GM23338 (cell line): ENCODE results near the gene TRMT44. TPM values are rescaled to one million over a fixed set of nuclear protein-coding genes. Genes with fewer than 3 reads are reported as not detected.

Source experiments
- ATAC-seq: fragments of 200-7000 bp; cut with Tn5 transposase; 3 replicates; pipeline ENCODE4 v1.9.1; 2020
- DNase-seq: peaks from one replicate; pipeline ENCODE4 v3.0.0-alpha.2; 2015; ENCODE audit warnings: low spot score
- H2AFZ ChIP-seq: fragments of 200-600 bp; sonication (generic); 2 replicates; pipeline ENCODE4 v1.8.0; 2016; ENCODE audit warnings: antibody characterized with exemption, mild to moderate bottlenecking, moderate library complexity
- H3F3A ChIP-seq: fragments of 200-600 bp; sonication (generic); replicated peaks from 2 replicates; pipeline ENCODE4 v1.8.0; 2017; ENCODE audit warnings: antibody characterized with exemption, mixed run types, low read depth
- H3K27ac ChIP-seq: fragments of 200-600 bp; sonication (generic); 2 replicates; pipeline ENCODE4 v1.6.1; 2016; ENCODE audit warnings: low read depth
- H3K27me3 ChIP-seq: fragments of 200-600 bp; sonication (generic); 2 replicates; pipeline ENCODE4 v1.8.0; 2016; ENCODE audit warnings: mild to moderate bottlenecking, mixed run types, moderate library complexity; ENCODE audit not compliant: insufficient read depth
- H3K36me3 ChIP-seq: fragments of 200-600 bp; sonication (generic); 2 replicates; pipeline ENCODE4 v1.8.0; 2016; ENCODE audit warnings: mild to moderate bottlenecking; ENCODE audit not compliant: insufficient read depth
- H3K4me1 ChIP-seq: fragments of 200-600 bp; sonication (generic); 2 replicates; pipeline ENCODE4 v1.8.0; 2016; ENCODE audit warnings: mild to moderate bottlenecking, moderate library complexity; ENCODE audit not compliant: insufficient read depth
- H3K4me2 ChIP-seq: fragments of 200-600 bp; sonication (generic); 2 replicates; pipeline ENCODE4 v1.7.1; 2017; ENCODE audit warnings: mixed run types
- H3K4me3 ChIP-seq: fragments of 200-600 bp; sonication (generic); 2 replicates; pipeline ENCODE4 v1.6.1; 2016; ENCODE audit warnings: mixed run types
- H3K79me2 ChIP-seq: fragments of 200-600 bp; sonication (generic); replicated peaks from 2 replicates; pipeline ENCODE4 v1.8.0; 2017; ENCODE audit warnings: mild to moderate bottlenecking; ENCODE audit not compliant: insufficient read depth
- H3K9me2 ChIP-seq: fragments of 200-600 bp; sonication (generic); 2 replicates; pipeline ENCODE4 v1.8.0; 2017; ENCODE audit not compliant: insufficient read depth
- H4K20me1 ChIP-seq: fragments of 200-600 bp; sonication (generic); replicated peaks from 2 replicates; pipeline ENCODE4 v1.8.0; 2017; ENCODE audit warnings: mild to moderate bottlenecking; ENCODE audit not compliant: insufficient read depth
- H3K27ac Mint-ChIP-seq: 2 replicates; pipeline ENCODE4 v1.8.0; 2020; ENCODE audit warnings: inconsistent platforms, mild to moderate bottlenecking, moderate library complexity, mixed read lengths
- H3K27me3 Mint-ChIP-seq: 3 replicates; pipeline ENCODE4 v1.8.0; 2022; ENCODE audit warnings: low read depth, mild to moderate bottlenecking, moderate library complexity, mixed read lengths, inconsistent platforms; ENCODE audit not compliant: insufficient read depth, poor library complexity
- H3K36me3 Mint-ChIP-seq: 3 replicates; pipeline ENCODE4 v1.8.0; 2021; ENCODE audit warnings: low read depth, mild to moderate bottlenecking, inconsistent platforms, moderate library complexity, mixed read lengths
- H3K4me1 Mint-ChIP-seq: 3 replicates; pipeline ENCODE4 v1.8.0; 2020; ENCODE audit warnings: mild to moderate bottlenecking, inconsistent platforms, mixed read lengths
- H3K4me3 Mint-ChIP-seq: 3 replicates; pipeline ENCODE4 v1.8.0; 2021; ENCODE audit warnings: moderate library complexity, mild to moderate bottlenecking, inconsistent platforms, mixed read lengths
- H3K9me3 Mint-ChIP-seq: 3 replicates; pipeline ENCODE4 v1.8.0; 2020; ENCODE audit warnings: moderate library complexity, mild to moderate bottlenecking, inconsistent platforms, mixed read lengths
- EZH2 ChIP-seq: fragments of 200-600 bp; sonication (generic); IDR thresholded peaks from one replicate; pipeline ENCODE4 v1.8.0; 2017; ENCODE audit warnings: antibody characterized with exemption, mild to moderate bottlenecking, low read depth; ENCODE audit not compliant: unreplicated experiment
- EZH2phosphoT487 ChIP-seq: fragments of 200-600 bp; sonication (generic); IDR thresholded peaks from one replicate; pipeline ENCODE4 v1.8.1; 2018; ENCODE audit warnings: antibody characterized with exemption; ENCODE audit not compliant: unreplicated experiment
- NANOG ChIP-seq: IDR thresholded peaks from 2 replicates; pipeline ENCODE4 v1.6.1; 2016; ENCODE audit warnings: antibody characterized with exemption, borderline replicate concordance
- POLR2AphosphoS5 ChIP-seq: IDR thresholded peaks from 2 replicates; pipeline ENCODE4 v1.6.1; 2016; ENCODE audit warnings: antibody characterized with exemption, low read depth
- STAT1 ChIP-seq: IDR thresholded peaks from one replicate; pipeline ENCODE4 v1.6.1; 2016; ENCODE audit warnings: antibody characterized with exemption; ENCODE audit not compliant: unreplicated experiment
- ZNF331 ChIP-seq: fragments of 250-450 bp; sonication (Bioruptor Pico); IDR thresholded peaks from 2 replicates; pipeline ENCODE4 v1.5.0; 2020; ENCODE audit warnings: low read depth, mild to moderate bottlenecking, moderate library complexity
- polyA plus RNA-seq: library from polyadenylated mRNA; unstranded; fragments of >200 nt; fragmentation: Nextera tagmentation; extraction: Ambion mirVana; gene quantifications from 2 replicates; pipeline ENCODE4 v1.2.1, GENCODE V29; 2016
- total RNA-seq: library from RNA; depleted of rRNA; stranded (reverse); fragments of >200 nt; shearing (Covaris generic); gene quantifications from 2 replicates; pipeline ENCODE4 v1.2.3, GENCODE V29; 2014
- TF ChIP-seq, protein P1 (sequence below): IDR thresholded peaks from 2 replicates; pipeline ENCODE4 v1.6.1; 2016; ENCODE audit warnings: antibody characterized with exemption
- TF ChIP-seq, protein P2 (sequence below): fragments of 250-450 bp; sonication (Bioruptor Pico); IDR thresholded peaks from 2 replicates; pipeline ENCODE4 v1.5.0; 2020; ENCODE audit warnings: mild to moderate bottlenecking, moderate library complexity
- TF ChIP-seq, protein P3 (sequence below), 2 experiments: fragments of 200-600 bp in 1 of 2; sonication (generic) in 1 of 2; conservative IDR thresholded peaks; 2 replicates each; pipeline versions ENCODE4 v1.5.1 to v1.6.1; 2016 to 2017; ENCODE audit warnings: antibody characterized with exemption in 2 of 2, low read depth in 2 of 2, mild to moderate bottlenecking in 2 of 2, moderate library complexity in 1 of 2

Gene TRMT44
- total and polyA plus RNA-seq, 2 experiments from 2014 or later = 10.3 to 49.8 TPM

DNA sequence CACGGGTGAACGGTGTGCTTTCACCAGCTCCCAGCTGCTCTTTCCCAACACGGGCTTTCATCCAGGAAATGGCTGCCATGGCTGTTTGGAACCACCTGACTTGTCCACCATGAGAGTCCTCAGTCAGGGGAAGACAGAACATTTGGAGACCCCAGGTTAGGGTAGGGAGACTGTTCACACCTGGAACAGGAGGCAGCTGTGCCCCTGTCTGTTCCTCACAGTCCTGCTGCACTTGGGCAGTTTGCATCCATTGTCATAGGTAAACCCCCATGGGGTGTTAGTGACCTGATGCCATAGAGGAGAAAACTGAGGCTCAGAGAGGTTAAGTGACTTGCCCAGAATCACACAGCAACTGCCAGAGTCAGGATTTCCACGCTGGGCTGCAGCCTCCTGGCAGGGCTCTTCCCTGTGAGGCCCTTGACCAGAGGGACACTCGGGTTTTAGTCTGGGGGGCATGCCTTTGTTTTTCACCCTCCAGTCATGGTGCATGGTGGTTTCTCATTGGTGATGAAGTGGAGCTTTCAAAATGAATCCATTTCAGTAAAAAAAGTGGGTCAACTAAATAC lies 54.5 kb downstream of the TRMT44 start (continued):
- TF ChIP-seq NANOG = no peak

DNA sequence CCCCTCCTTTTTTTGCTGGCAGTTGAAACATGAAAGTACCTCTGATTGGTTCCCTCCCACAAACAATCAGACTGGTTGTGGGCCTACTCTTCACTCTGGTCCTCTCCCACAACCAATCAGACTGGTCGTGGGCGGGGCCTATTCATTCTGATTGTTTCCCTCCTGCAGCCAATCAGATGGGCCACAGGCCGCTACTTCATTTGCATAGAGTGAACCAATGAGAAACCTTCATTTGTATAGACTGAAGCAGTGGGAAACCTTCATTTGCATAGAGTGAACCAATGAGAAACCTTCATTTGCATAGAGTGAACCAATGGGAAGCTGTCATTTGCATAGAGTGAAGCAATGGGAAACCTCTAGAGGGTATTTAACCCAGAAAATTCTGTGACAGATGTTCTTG lies 55.2 kb downstream of the TRMT44 start:
- DNase-seq = peak; percentile 81
- TF ChIP-seq ZNF331 (CRISPR knock-in tag) (no peak), EZH2phosphoT487 (no peak), EZH2 (no peak)
- H3K27ac ChIP-seq = no peak overlapping the region
- peaks cover 12% of the 10 kb centered on the region; the same call in 1 of the 2 replicates for H3F3A ChIP-seq
- Mint-ChIP-seq H3K27ac (no peak overlapping the region), H3K27me3 (peaks cover 4% of the 10 kb centered on the region), H3K4me1 (peaks cover 43% of the 10 kb centered on the region), H3K36me3 (peaks cover 37% of the 10 kb centered on the region), H3K4me3 (no peak overlapping the region), H3K9me3 (peaks cover 18% of the 10 kb centered on the region)
- H3K27me3 ChIP-seq = no peaks in the 10 kb centered on the region
- no peak overlapping the region for H3K4me3 ChIP-seq
- no peaks in the 10 kb centered on the region for H3K79me2 ChIP-seq
- no peaks in the 10 kb centered on the region for H3K36me3 ChIP-seq
- no peaks in the 10 kb centered on the region for H3K9me2 ChIP-seq
- peak; percentile 52 for ATAC-seq
- H4K20me1 ChIP-seq = no peaks in the 10 kb centered on the region
- peaks cover 24% of the 10 kb centered on the region for H3K4me1 ChIP-seq
- H2AFZ ChIP-seq = no peak overlapping the region
- no peak overlapping the region for H3K4me2 ChIP-seq

DNA sequence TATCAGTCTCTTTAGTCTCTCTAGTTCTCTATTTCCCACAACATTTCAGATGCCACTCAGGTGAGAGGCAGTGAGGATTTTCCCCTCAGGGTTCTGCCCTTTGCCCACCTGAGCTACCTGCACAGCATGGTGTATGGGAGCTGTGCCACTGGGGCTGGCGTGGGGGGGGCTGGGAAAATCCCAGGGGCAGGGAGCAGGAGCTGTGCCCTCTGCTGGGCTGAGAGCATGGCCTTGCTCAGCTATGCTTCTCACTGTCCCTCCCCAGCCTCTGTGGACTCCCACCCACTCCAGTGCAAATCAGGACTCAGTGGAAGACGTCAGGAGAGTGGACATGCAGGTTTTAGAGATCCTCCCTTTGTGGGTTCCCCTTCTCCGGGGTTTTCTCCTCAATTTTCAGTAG lies 57.2 kb downstream of the TRMT44 start:
- no peak for ATAC-seq
- Mint-ChIP-seq H3K4me1 (peaks cover 32% of the 10 kb centered on the region), H3K27me3 (peaks cover 7% of the 10 kb centered on the region), H3K27ac (no peak overlapping the region), H3K4me3 (no peak overlapping the region), H3K36me3 (peaks cover 34% of the 10 kb centered on the region), H3K9me3 (peaks cover 21% of the 10 kb centered on the region)
- no peak for DNase-seq
- peaks cover 11% of the 10 kb centered on the region; the same call in 1 of the 2 replicates for H3F3A ChIP-seq
- H3K4me1 ChIP-seq = peaks cover 15% of the 10 kb centered on the region
- no peaks in the 10 kb centered on the region for H3K79me2 ChIP-seq
- H3K27me3 ChIP-seq = no peaks in the 10 kb centered on the region
- H3K27ac ChIP-seq = no peak overlapping the region
- H2AFZ ChIP-seq = no peak overlapping the region
- H3K4me3 ChIP-seq = no peak overlapping the region
- no peaks in the 10 kb centered on the region for H3K9me2 ChIP-seq
- H4K20me1 ChIP-seq = no peaks in the 10 kb centered on the region
- H3K36me3 ChIP-seq = no peaks in the 10 kb centered on the region
- TF ChIP-seq, protein P1, sequence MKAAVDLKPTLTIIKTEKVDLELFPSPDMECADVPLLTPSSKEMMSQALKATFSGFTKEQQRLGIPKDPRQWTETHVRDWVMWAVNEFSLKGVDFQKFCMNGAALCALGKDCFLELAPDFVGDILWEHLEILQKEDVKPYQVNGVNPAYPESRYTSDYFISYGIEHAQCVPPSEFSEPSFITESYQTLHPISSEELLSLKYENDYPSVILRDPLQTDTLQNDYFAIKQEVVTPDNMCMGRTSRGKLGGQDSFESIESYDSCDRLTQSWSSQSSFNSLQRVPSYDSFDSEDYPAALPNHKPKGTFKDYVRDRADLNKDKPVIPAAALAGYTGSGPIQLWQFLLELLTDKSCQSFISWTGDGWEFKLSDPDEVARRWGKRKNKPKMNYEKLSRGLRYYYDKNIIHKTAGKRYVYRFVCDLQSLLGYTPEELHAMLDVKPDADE = no peak
- TF ChIP-seq, protein P2, sequence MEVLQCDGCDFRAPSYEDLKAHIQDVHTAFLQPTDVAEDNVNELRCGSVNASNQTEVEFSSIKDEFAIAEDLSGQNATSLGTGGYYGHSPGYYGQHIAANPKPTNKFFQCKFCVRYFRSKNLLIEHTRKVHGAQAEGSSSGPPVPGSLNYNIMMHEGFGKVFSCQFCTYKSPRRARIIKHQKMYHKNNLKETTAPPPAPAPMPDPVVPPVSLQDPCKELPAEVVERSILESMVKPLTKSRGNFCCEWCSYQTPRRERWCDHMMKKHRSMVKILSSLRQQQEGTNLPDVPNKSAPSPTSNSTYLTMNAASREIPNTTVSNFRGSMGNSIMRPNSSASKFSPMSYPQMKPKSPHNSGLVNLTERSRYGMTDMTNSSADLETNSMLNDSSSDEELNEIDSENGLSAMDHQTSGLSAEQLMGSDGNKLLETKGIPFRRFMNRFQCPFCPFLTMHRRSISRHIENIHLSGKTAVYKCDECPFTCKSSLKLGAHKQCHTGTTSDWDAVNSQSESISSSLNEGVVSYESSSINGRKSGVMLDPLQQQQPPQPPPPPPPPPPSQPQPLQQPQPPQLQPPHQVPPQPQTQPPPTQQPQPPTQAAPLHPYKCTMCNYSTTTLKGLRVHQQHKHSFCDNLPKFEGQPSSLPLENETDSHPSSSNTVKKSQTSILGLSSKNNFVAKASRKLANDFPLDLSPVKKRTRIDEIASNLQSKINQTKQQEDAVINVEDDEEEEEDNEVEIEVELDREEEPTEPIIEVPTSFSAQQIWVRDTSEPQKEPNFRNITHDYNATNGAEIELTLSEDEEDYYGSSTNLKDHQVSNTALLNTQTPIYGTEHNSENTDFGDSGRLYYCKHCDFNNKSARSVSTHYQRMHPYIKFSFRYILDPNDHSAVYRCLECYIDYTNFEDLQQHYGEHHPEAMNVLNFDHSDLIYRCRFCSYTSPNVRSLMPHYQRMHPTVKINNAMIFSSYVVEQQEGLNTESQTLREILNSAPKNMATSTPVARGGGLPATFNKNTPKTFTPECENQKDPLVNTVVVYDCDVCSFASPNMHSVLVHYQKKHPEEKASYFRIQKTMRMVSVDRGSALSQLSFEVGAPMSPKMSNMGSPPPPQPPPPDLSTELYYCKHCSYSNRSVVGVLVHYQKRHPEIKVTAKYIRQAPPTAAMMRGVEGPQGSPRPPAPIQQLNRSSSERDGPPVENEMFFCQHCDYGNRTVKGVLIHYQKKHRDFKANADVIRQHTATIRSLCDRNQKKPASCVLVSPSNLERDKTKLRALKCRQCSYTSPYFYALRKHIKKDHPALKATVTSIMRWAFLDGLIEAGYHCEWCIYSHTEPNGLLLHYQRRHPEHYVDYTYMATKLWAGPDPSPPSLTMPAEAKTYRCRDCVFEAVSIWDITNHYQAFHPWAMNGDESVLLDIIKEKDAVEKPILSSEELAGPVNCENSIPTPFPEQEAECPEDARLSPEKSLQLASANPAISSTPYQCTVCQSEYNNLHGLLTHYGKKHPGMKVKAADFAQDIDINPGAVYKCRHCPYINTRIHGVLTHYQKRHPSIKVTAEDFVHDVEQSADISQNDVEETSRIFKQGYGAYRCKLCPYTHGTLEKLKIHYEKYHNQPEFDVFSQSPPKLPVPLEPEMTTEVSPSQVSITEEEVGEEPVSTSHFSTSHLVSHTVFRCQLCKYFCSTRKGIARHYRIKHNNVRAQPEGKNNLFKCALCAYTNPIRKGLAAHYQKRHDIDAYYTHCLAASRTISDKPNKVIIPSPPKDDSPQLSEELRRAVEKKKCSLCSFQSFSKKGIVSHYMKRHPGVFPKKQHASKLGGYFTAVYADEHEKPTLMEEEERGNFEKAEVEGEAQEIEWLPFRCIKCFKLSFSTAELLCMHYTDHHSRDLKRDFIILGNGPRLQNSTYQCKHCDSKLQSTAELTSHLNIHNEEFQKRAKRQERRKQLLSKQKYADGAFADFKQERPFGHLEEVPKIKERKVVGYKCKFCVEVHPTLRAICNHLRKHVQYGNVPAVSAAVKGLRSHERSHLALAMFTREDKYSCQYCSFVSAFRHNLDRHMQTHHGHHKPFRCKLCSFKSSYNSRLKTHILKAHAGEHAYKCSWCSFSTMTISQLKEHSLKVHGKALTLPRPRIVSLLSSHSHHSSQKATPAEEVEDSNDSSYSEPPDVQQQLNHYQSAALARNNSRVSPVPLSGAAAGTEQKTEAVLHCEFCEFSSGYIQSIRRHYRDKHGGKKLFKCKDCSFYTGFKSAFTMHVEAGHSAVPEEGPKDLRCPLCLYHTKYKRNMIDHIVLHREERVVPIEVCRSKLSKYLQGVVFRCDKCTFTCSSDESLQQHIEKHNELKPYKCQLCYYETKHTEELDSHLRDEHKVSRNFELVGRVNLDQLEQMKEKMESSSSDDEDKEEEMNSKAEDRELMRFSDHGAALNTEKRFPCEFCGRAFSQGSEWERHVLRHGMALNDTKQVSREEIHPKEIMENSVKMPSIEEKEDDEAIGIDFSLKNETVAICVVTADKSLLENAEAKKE (CRISPR knock-in tag) = no peak
- TF ChIP-seq POLR2AphosphoS5 (no peak), STAT1 (no peak), EZH2 (no peak), ZNF331 (CRISPR knock-in tag) (no peak)
- TF ChIP-seq, protein P3, sequence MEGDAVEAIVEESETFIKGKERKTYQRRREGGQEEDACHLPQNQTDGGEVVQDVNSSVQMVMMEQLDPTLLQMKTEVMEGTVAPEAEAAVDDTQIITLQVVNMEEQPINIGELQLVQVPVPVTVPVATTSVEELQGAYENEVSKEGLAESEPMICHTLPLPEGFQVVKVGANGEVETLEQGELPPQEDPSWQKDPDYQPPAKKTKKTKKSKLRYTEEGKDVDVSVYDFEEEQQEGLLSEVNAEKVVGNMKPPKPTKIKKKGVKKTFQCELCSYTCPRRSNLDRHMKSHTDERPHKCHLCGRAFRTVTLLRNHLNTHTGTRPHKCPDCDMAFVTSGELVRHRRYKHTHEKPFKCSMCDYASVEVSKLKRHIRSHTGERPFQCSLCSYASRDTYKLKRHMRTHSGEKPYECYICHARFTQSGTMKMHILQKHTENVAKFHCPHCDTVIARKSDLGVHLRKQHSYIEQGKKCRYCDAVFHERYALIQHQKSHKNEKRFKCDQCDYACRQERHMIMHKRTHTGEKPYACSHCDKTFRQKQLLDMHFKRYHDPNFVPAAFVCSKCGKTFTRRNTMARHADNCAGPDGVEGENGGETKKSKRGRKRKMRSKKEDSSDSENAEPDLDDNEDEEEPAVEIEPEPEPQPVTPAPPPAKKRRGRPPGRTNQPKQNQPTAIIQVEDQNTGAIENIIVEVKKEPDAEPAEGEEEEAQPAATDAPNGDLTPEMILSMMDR (conservative IDR thresholded peaks at IDR 0.05; ENCODE audit: low read depth in 2 of 2) = no peak
- H3K4me2 ChIP-seq = no peak overlapping the region
